Activated T-cell treated with anti-CD3 and anti-CD28 coated beads, Interleukin-2, amount 50 U/mL, for 4 hours (primary cell): ENCODE results near the gene ZBTB40. TPM values are rescaled to one million over a fixed set of nuclear protein-coding genes. Genes with fewer than 3 reads are reported as not detected.

ENCODE experiments used
- total RNA-seq, 3 donors: library from RNA; stranded (reverse); gene quantifications; one replicate each; pipeline ENCODE4 v1.2.1, GENCODE V29; 2021

ZBTB40 gene
- total RNA-seq, 3 donors from 2014 or later: 21.4 to 24.8 (median 24.5) TPM

Other genes starting within 250 kb of the ZBTB40 start
- gene EPHA8, start 111.6 kb downstream of the ZBTB40 start, total RNA-seq: not detected
- gene C1QA, start 184.8 kb downstream of the ZBTB40 start, total RNA-seq: under 1 TPM in 2 of 3 donors, not detected in 1; 0.38 to 0.95 TPM
- under 1 TPM; 0.38 to 0.74 (median 0.68) TPM for gene C1QC, start 191.8 kb downstream of the ZBTB40 start, total RNA-seq
- under 1 TPM; 0.43 to 0.65 (median 0.45) TPM for gene C1QB, start 201.4 kb downstream of the ZBTB40 start, total RNA-seq